ENCODE measurements around the gene MPRIP. TPM values are rescaled to one million over a fixed set of nuclear protein-coding genes. Genes with fewer than 3 reads are reported as not detected.

MPRIP gene
- total and polyA plus RNA-seq, 2 of the 13 experiments (the other 11 are each of a cell fraction or from before 2014, with no cell fraction given): 50.2 to 52.4 TPM

DNA sequence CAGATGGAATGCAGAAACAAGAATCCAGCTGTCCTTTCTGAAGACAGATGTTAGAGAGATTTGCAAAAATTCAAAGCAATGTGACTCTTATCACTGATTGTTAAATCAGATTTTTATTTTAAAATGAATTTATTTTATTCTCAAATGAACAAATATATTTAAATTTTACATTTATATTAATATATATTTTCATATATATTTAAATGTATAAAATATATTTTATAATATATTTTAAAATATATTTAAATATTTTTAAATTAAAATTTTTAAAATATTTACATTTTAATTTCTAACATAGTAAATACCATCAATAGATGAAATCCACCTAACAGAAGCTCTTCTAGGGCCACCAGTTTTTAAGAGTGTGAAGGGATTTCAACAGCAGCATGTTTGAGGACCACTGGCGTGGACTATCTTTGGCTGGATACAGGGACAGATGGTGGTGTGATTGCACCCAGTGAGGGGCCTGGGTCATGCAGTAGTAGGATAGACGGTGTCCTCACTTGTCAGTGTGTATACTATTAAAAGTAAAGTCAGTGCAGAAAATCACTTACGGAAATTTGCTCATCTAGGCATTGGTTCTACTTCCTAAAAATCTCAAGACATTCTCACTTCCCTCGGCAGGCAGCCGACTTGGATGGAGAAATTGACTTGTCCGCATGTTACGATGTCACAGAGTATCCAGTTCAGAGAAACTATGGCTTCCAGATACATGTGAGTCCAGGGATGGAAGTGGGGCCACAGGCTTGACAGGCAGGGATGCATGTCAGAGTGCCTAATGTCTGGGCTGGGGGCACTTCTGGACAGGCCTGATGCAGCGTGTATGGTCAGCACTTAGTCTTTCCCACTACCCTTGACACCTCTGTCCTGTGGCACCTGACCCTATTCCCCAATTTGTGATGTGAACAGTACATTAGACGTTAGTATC lies 107.5 kb downstream of the MPRIP start:
- Histone ChIP-seq H3K36me3 (replicated peaks in 1 of 2; ENCODE audit: control insufficient read depth in 1 of 2, insufficient read depth in 2 of 2, low read length in 2 of 2) (peaks cover 12 to 44% of the 10 kb centered on the region in 2 experiments; a peak in 4 of 5 replicates), H3K9me3 (ENCODE audit: low read length) (no peaks in the 10 kb centered on the region), H3K27ac (ENCODE audit: extremely low read length, insufficient read depth, low read length) (no peak overlapping the region), H2AFZ (ENCODE audit: low read length) (no peak overlapping the region), H3K4me3 (replicated peaks in 1 of 3; ENCODE audit: insufficient read depth in 1 of 3, low read depth in 2 of 3, low read length in 3 of 3) (no peak overlapping the region), H3K27me3 (ENCODE audit: control insufficient read depth in 1 of 2, insufficient read depth in 2 of 2, low read length in 2 of 2) (no peaks in the 10 kb centered on the region), H3K4me1 (ENCODE audit: insufficient read depth, low read length) (0 out of 2 replicates have a peak, but pooled peaks cover 5% of the 10 kb centered on the region), H3K9ac (ENCODE audit: insufficient read depth, low read depth, low read length) (no peak overlapping the region), H3K4me2 (ENCODE audit: low read depth, low read length) (no peak overlapping the region), H3K79me2 (ENCODE audit: insufficient read depth, low read length) (no peaks in the 10 kb centered on the region), H4K20me1 (ENCODE audit: insufficient read depth, low read length) (no peaks in the 10 kb centered on the region)
- intact Hi-C loops (cut with micrococcal nuclease; ENCODE audit: unreplicated experiment) (no loop called here), in situ Hi-C loops (cut with HindIII; ENCODE audit: extremely low pct_ligation_motif_present, low pct_unique_long_range_greater_than_20kb) (no loop called here)
- 97% methylated on average over 9 of the region's 9 CpGs for WGBS (ENCODE audit: low lambda C conversion rate)
- ATAC-seq (no peak), FAIRE-seq (no peak), DNase-seq (ENCODE audit: low spot score) (no peak)
- POLR2A ChIA-PET: no interaction called here
- CTCF ChIA-PET (ENCODE audit: low intra/inter-chr PET ratio, low total read pairs): no interaction called here
- TF ChIP-seq ZNF775 (CRISPR knock-in tag; IDR thresholded peaks at IDR 0.05; ENCODE audit: borderline replicate concordance) (no peak), ZMYM3 (CRISPR knock-in tag; IDR thresholded peaks at IDR 0.05) (no peak), ZNF782 (CRISPR knock-in tag; IDR thresholded peaks at IDR 0.05; ENCODE audit: borderline replicate concordance) (no peak), ZNF3 (CRISPR knock-in tag; IDR thresholded peaks at IDR 0.05) (no peak), ELF3 (CRISPR knock-in tag; IDR thresholded peaks at IDR 0.05) (no peak), ZNF841 (CRISPR knock-in tag; IDR thresholded peaks at IDR 0.05; ENCODE audit: borderline replicate concordance) (no peak), HCFC1 (IDR thresholded peaks at IDR 0.05; ENCODE audit: low read depth, low read length) (no peak), ZNF329 (CRISPR knock-in tag; IDR thresholded peaks at IDR 0.05; ENCODE audit: low read depth) (no peak), ZNF317 (CRISPR knock-in tag; IDR thresholded peaks at IDR 0.05) (no peak), ZBTB3 (CRISPR knock-in tag; IDR thresholded peaks at IDR 0.05; ENCODE audit: borderline replicate concordance, low read depth) (no peak), SETDB1 (CRISPR knock-in tag; IDR thresholded peaks at IDR 0.05; ENCODE audit: borderline replicate concordance) (no peak)
- TF ChIP-seq, protein P1, sequence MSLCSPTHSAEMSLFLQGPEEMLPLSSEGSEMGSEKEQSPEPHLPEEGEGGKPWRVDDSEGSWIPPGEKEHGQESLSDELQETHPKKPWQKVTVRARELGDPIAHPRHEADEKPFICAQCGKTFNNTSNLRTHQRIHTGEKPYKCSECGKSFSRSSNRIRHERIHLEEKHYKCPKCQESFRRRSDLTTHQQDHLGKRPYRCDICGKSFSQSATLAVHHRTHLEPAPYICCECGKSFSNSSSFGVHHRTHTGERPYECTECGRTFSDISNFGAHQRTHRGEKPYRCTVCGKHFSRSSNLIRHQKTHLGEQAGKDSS (CRISPR knock-in tag; IDR thresholded peaks at IDR 0.05; ENCODE audit: borderline replicate concordance, low read depth): no peak
- no TSS peak for BruUV-seq (replicated peaks)
